Lower leg skin (tissue), 3 donors: ENCODE results near the gene CERS5.

Experiments used
- CTCF ChIP-seq, 3 donors: fragments of 450-650 bp; IDR thresholded peaks; one replicate each; pipeline ENCODE4 v1.5.1; 2016; ENCODE audit warnings: antibody characterized with exemption in 3 of 3, mild to moderate bottlenecking in 3 of 3, moderate library complexity in 2 of 3
- POLR2A ChIP-seq, 2 donors: fragments of 450-650 bp; IDR thresholded peaks; one replicate each; pipeline ENCODE4 v1.6.1; 2016 to 2017; ENCODE audit warnings: antibody characterized with exemption in 2 of 2, mild to moderate bottlenecking in 1 of 2, moderate library complexity in 1 of 2

DNA sequence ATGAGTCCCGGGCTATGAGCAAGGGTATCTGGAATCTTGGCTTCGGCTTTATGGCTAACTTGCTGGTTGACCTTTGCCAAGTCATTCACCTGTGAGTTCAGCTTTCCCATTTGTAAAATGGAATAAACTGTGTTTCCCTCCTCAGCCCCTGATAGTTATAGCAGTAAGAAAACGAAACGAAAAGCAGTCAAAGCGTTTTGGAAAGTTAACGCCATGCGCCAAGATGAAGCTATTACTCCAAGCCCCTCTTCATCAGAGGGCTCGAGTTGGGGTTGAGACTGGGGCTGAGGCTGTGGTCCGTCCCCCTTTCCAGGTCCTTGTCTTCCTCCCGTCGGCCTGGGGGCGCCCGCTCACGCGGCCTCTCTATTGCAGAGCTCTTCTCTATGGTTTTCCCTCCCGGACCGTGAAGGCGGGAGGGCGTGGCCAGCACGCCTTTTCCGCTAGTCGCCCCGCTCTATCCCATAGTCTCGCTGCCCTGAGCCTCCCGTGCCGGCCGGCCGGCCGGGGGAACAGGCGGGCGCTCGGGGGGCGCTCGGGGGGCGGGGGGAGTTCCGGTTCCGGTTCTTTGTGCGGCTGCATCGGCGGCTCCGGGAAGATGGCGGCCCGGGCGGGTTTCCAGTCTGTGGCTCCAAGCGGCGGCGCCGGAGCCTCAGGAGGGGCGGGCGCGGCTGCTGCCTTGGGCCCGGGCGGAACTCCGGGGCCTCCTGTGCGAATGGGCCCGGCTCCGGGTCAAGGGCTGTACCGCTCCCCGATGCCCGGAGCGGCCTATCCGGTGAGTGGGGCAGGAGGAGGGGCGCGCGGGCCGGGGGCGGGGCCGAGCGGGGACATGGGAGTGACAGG, 82.2 kb downstream of the CERS5 start, which contains the start of gene SMARCD1:
- TF ChIP-seq CTCF (IDR thresholded peaks at IDR 0.05) (no peak), POLR2A (IDR thresholded peaks at IDR 0.05) (no peak)
